Effector CD4-positive, alpha-beta T cell (primary cell): Measurements from ENCODE around the gene TSHR.
A peak's percentile ranks its signal among the peaks of the same experiment; 100 is the strongest.
"Not testable (repeated sequence)": the region's sequence is repeated elsewhere in the genome, so short reads cannot be mapped to it uniquely, and the experiment has no call there.

Source experiments
- DNase-seq: peaks from one replicate; pipeline ENCODE4 v3.0.0-alpha.2; 2020

Gene TSHR

GRCh38 chr14:80953211-80953610 is 2.2 kb upstream of the TSHR start:
- DNase-seq: not testable (repeated sequence)

GRCh38 chr14:80954687-80955299 is 628 bp upstream of the TSHR start:
- DNase-seq: peak; percentile 64

- DNase-seq: no peak
Observed at GRCh38 chr14:80956102-80956501, 681 bp downstream of the TSHR start.

- DNase-seq: no peak
Observed at GRCh38 chr14:80956922-80957321, 1.5 kb downstream of the TSHR start.

- DNase-seq: no peak
Observed at GRCh38 chr14:80957613-80958012, 2.2 kb downstream of the TSHR start.

- no peak for DNase-seq
Observed at GRCh38 chr14:80958226-80958625, 2.8 kb downstream of the TSHR start.

- DNase-seq: no peak
Observed at GRCh38 chr14:80958939-80959338, 3.5 kb downstream of the TSHR start.

GRCh38 chr14:80959496-80959895 is 4.1 kb downstream of the TSHR start:
- DNase-seq: peak; percentile 16

- DNase-seq: no peak
Observed at GRCh38 chr14:80965037-80965436, 9.6 kb downstream of the TSHR start.

- no peak for DNase-seq
Observed at GRCh38 chr14:80973931-80974641, 18.7 kb downstream of the TSHR start.

GRCh38 chr14:80974679-80975078 is 19.3 kb downstream of the TSHR start:
- DNase-seq: no peak

- no peak for DNase-seq
Observed at GRCh38 chr14:80977221-80977620, 21.8 kb downstream of the TSHR start.

GRCh38 chr14:80978403-80978802 is 23.0 kb downstream of the TSHR start:
- DNase-seq: no peak

- no peak for DNase-seq
Observed at GRCh38 chr14:80979951-80980350, 24.5 kb downstream of the TSHR start.

GRCh38 chr14:80981156-80981555 is 25.7 kb downstream of the TSHR start:
- DNase-seq: no peak

- DNase-seq: no peak
Observed at GRCh38 chr14:80981673-80982072, 26.3 kb downstream of the TSHR start.

- DNase-seq: no peak
Observed at GRCh38 chr14:80982711-80983110, 27.3 kb downstream of the TSHR start.

- DNase-seq: peak; percentile 58
Observed at GRCh38 chr14:80987235-80988032, 32.0 kb downstream of the TSHR start.

GRCh38 chr14:80988192-80988591 is 32.8 kb downstream of the TSHR start:
- no peak for DNase-seq

GRCh38 chr14:80988735-80989429 is 33.5 kb downstream of the TSHR start:
- no peak for DNase-seq

- no peak for DNase-seq
Observed at GRCh38 chr14:80992580-80992979, 37.2 kb downstream of the TSHR start.

- peak; percentile 9 for DNase-seq
Observed at GRCh38 chr14:80996049-80996901, 40.9 kb downstream of the TSHR start.
